Measurements from ENCODE around the gene FGF19.

DNA sequence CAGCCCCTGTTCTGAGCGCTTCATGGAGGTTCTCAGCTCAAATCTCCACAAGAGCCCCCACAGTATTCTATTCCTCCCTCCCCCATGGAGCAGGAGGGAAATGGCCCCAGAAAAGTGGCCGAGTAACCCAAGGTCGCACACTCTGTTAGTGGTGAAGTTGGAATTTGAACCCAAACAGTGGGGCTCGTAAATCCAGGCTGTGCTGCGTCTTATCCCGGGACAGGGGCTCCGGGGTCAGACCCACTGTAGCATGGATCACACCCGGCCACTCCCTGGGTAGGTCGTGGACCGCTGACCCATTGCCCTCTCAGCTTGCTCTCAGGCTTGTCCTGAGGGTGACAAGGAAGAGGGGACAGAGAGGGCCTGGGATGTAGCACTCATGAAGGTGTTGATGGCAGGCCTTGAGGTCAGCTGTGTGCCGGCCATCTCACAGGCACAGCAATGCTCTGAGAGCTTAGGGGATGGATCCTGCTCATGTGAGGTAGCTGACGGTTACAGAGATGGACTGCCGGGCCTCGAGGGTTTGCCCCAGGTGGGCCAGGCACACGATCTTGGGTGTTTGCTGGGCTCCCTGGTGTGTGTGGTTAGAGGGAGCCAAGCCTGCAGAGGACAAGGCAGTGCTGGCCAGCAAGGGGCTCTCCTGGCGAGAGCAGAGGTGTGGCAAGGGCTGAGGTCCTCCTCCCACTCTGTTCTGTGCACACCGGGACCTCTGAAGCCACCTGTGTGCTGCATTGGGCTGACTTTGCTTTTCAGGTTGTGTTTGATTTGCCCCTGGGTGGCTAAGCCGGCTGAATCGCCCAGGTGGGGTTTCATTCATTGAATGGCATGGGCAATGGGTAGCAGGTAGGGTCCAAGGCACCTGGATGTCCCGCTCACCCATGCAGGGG lies 2.3 kb upstream of the FGF19 start:
- TF ChIP-seq NR2C2 (CRISPR knock-in tag; IDR thresholded peaks at IDR 0.05): no peak
- TF ChIP-seq CTCF (IDR thresholded peaks at IDR 0.05): no peak
- TF ChIP-seq, protein P1, sequence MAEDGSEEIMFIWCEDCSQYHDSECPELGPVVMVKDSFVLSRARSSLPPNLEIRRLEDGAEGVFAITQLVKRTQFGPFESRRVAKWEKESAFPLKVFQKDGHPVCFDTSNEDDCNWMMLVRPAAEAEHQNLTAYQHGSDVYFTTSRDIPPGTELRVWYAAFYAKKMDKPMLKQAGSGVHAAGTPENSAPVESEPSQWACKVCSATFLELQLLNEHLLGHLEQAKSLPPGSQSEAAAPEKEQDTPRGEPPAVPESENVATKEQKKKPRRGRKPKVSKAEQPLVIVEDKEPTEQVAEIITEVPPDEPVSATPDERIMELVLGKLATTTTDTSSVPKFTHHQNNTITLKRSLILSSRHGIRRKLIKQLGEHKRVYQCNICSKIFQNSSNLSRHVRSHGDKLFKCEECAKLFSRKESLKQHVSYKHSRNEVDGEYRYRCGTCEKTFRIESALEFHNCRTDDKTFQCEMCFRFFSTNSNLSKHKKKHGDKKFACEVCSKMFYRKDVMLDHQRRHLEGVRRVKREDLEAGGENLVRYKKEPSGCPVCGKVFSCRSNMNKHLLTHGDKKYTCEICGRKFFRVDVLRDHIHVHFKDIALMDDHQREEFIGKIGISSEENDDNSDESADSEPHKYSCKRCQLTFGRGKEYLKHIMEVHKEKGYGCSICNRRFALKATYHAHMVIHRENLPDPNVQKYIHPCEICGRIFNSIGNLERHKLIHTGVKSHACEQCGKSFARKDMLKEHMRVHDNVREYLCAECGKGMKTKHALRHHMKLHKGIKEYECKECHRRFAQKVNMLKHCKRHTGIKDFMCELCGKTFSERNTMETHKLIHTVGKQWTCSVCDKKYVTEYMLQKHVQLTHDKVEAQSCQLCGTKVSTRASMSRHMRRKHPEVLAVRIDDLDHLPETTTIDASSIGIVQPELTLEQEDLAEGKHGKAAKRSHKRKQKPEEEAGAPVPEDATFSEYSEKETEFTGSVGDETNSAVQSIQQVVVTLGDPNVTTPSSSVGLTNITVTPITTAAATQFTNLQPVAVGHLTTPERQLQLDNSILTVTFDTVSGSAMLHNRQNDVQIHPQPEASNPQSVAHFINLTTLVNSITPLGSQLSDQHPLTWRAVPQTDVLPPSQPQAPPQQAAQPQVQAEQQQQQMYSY (CRISPR knock-in tag; IDR thresholded peaks at IDR 0.05): no peak
- TF ChIP-seq ZNF138 (CRISPR knock-in tag; conservative IDR thresholded peaks at IDR 0.05): no peak
- no peak for TF ChIP-seq USF2 (CRISPR knock-in tag; IDR thresholded peaks at IDR 0.05)
- TF ChIP-seq PRRX2 (CRISPR knock-in tag; IDR thresholded peaks at IDR 0.05): no peak
- TF ChIP-seq FOXJ3 (CRISPR knock-in tag; IDR thresholded peaks at IDR 0.05; ENCODE audit: borderline replicate concordance): no peak
- TF ChIP-seq FOXK1 (CRISPR knock-in tag; IDR thresholded peaks at IDR 0.05): no peak
- no peak for TF ChIP-seq GABPB1 (CRISPR knock-in tag; IDR thresholded peaks at IDR 0.05)
- no peak for TF ChIP-seq MAX (CRISPR knock-in tag; IDR thresholded peaks at IDR 0.05)
- no peak for TF ChIP-seq ZBTB21 (CRISPR knock-in tag; IDR thresholded peaks at IDR 0.05; ENCODE audit: borderline replicate concordance)

All from WTC11 (cell line).